ENCODE data around the gene SNAPC2. TPM values are rescaled to one million over a fixed set of nuclear protein-coding genes. Genes with fewer than 3 reads are reported as not detected.

SNAPC2 gene
- total and polyA plus RNA-seq, 2 of the 13 experiments (the other 11 are each of a cell fraction or from before 2014, with no cell fraction given): 10.2 to 12.7 TPM

- TF ChIP-seq ZBTB40 (IDR thresholded peaks at IDR 0.05) (no peak), ZBTB40 (CRISPR knock-in tag; IDR thresholded peaks at IDR 0.05) (no peak), ZNF343 (CRISPR knock-in tag; IDR thresholded peaks at IDR 0.05) (no peak), PITX1 (CRISPR knock-in tag; IDR thresholded peaks at IDR 0.05) (peak; percentile 92), JDP2 (CRISPR knock-in tag; IDR thresholded peaks at IDR 0.05; ENCODE audit: borderline replicate concordance) (no peak), NFAT5 (CRISPR knock-in tag; IDR thresholded peaks at IDR 0.05) (no peak), TRIM22 (IDR thresholded peaks at IDR 0.05) (no peak), TBP (CRISPR knock-in tag; IDR thresholded peaks at IDR 0.05) (no peak), SUZ12 (IDR thresholded peaks at IDR 0.05; ENCODE audit: low read depth, low read length) (no peak), ZBTB10 (CRISPR knock-in tag; IDR thresholded peaks at IDR 0.05; ENCODE audit: borderline replicate concordance) (no peak), NFKBIZ (CRISPR knock-in tag; IDR thresholded peaks at IDR 0.05) (no peak), GABPB1 (CRISPR knock-in tag; IDR thresholded peaks at IDR 0.05) (peak; percentile 38; the same call in 1 of the 2 replicates)
Observed at GRCh38 chr19:7897292-7897691, 22.8 kb upstream of the SNAPC2 start (continued).
